ENCODE data around the gene PABPC1L. TPM values are rescaled to one million over a fixed set of nuclear protein-coding genes. Genes with fewer than 3 reads are reported as not detected.

PABPC1L gene
- total and polyA plus RNA-seq, 2 donors (not counting 1 experiment from before 2014, with no cell fraction given) = 105 to 295 TPM

DNA sequence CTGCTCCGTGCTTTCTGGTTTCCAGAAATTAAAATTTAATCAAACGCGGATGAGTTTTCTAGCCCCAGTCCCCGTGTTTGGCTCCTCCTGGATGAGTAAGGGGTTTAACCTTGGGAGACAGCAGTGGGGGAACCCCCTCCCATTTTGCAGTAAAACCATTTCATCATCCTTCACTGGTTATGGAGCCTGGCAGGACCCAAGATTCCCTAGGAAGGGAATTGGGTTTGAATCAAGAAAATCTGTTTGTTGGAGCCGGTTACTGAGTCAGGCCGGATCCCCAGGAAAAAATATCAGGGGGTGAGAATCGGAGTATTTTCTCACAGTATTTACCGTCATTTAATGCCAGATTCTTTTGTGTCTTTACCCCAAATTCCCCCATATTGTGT is 23.6 kb upstream of the PABPC1L start:
- Histone ChIP-seq H3K27me3 (replicated peaks in 1 of 4; ENCODE audit: control extremely low read depth in 1 of 4, control insufficient read depth in 3 of 4, insufficient read depth in 4 of 4, low read length in 3 of 4) (no peaks in the 10 kb centered on the region), H3K4me1 (ENCODE audit: control insufficient read depth in 2 of 2, insufficient read depth in 2 of 2, low read length in 2 of 2) (peaks cover 42 to 54% of the 10 kb centered on the region in 2 donors), H3K4me2 (replicated peaks; ENCODE audit: low read depth, low read length, poor library complexity, severe bottlenecking) (peak overlapping the region; percentile 76), H3K27ac (ENCODE audit: low read length in 2 of 2) (peak overlapping the region; percentile 87 to 90), H4K20me1 (ENCODE audit: control insufficient read depth, insufficient read depth, low read length, poor library complexity, severe bottlenecking) (peaks cover 54% of the 10 kb centered on the region), H3K9ac (ENCODE audit: low read length) (peak overlapping the region; percentile 80), H3K36me3 (replicated peaks in 1 of 2; ENCODE audit: control extremely low read depth in 1 of 2, control insufficient read depth in 1 of 2, extremely low read depth in 1 of 2, insufficient read depth in 2 of 2, low read length in 1 of 2) (peaks cover 0 to 7% of the 10 kb centered on the region in 2 experiments), H3K79me2 (ENCODE audit: control insufficient read depth, insufficient read depth, low read length) (peaks cover 84% of the 10 kb centered on the region), H3K4me3 (ENCODE audit: control extremely low read depth in 1 of 5, extremely low read depth in 1 of 5, insufficient read depth in 1 of 5, low read depth in 2 of 5, low read length in 4 of 5) (peak overlapping the region; percentile 71 to 93 (median 90)), H2AFZ (ENCODE audit: insufficient read depth, low read depth, low read length, poor library complexity, severe bottlenecking) (peak overlapping the region; percentile 96), H3K9me3 (ENCODE audit: control extremely low read depth in 1 of 3, control insufficient read depth in 2 of 3, insufficient read depth in 1 of 3, low read length in 2 of 3) (no peaks in the 10 kb centered on the region)
- Mint-ChIP-seq H3K4me1 (peaks cover 63% of the 10 kb centered on the region), H3K27ac (peak overlapping the region; percentile 94), H3K9me3 (ENCODE audit: insufficient read depth) (no peaks in the 10 kb centered on the region), H3K4me3 (peak overlapping the region; percentile 95), H3K27me3 (no peaks in the 10 kb centered on the region)
- no peak for ATAC-seq (ENCODE audit: low read depth)
- intact Hi-C loops (cut with micrococcal nuclease) = loop anchor here (5.0 to 10.0 kb wide), 4 partner anchors 409 to 1429 kb away; partner anchors contain the start of genes CD40, FITM2, SRSF6 and TTPAL
- CTCF ChIA-PET = no interaction called here
- TF ChIP-seq EZH2 (IDR thresholded peaks at IDR 0.05; ENCODE audit: borderline replicate concordance, insufficient read depth, low read depth, low read length, poor library complexity, severe bottlenecking) (no peak), CTCF (IDR thresholded peaks at IDR 0.05) (peak; percentile 13)
- 0% methylated on average over 4 of the region's 8 CpGs for WGBS (ENCODE audit: insufficient coverage)
- POLR2A ChIA-PET = no interaction called here
- DNase-seq = no peak

- H2AFZ ChIP-seq (ENCODE audit: insufficient read depth, low read depth, low read length, poor library complexity, severe bottlenecking) = no peak overlapping the region
- H3K4me3 ChIP-seq (ENCODE audit: control extremely low read depth in 1 of 5, extremely low read depth in 1 of 5, insufficient read depth in 1 of 5, low read depth in 2 of 5, low read length in 4 of 5) = peak overlapping the region; percentile 71 to 93 (median 90)
- H3K36me3 ChIP-seq (replicated peaks in 1 of 2; ENCODE audit: control extremely low read depth in 1 of 2, control insufficient read depth in 1 of 2, extremely low read depth in 1 of 2, insufficient read depth in 2 of 2, low read length in 1 of 2) = peaks cover 0 to 7% of the 10 kb centered on the region in 2 experiments
- peaks cover 85% of the 10 kb centered on the region for H3K79me2 ChIP-seq (ENCODE audit: control insufficient read depth, insufficient read depth, low read length)
- no peaks in the 10 kb centered on the region for H3K9me3 ChIP-seq (ENCODE audit: control extremely low read depth in 1 of 3, control insufficient read depth in 2 of 3, insufficient read depth in 1 of 3, low read length in 2 of 3)
- peaks cover 69% of the 10 kb centered on the region for H3K4me1 Mint-ChIP-seq
- no peak for ATAC-seq (ENCODE audit: low read depth)
- no peak for TF ChIP-seq CTCF (IDR thresholded peaks at IDR 0.05)
- TF ChIP-seq EZH2 (IDR thresholded peaks at IDR 0.05; ENCODE audit: borderline replicate concordance, insufficient read depth, low read depth, low read length, poor library complexity, severe bottlenecking) = no peak
- H3K4me1 ChIP-seq (ENCODE audit: control insufficient read depth in 2 of 2, insufficient read depth in 2 of 2, low read length in 2 of 2) = peaks cover 45 to 59% of the 10 kb centered on the region in 2 donors
- 0% methylated on average over 1 of the region's 2 CpGs for WGBS (ENCODE audit: insufficient coverage)
- H3K9me3 Mint-ChIP-seq (ENCODE audit: insufficient read depth) = no peaks in the 10 kb centered on the region
- H3K27ac ChIP-seq (ENCODE audit: low read length in 2 of 2) = peak overlapping the region in 1 of 2 donors; percentile 90
- H3K27me3 Mint-ChIP-seq = no peaks in the 10 kb centered on the region
- H3K9ac ChIP-seq (ENCODE audit: low read length) = peak overlapping the region; percentile 80
- no peaks in the 10 kb centered on the region for H3K27me3 ChIP-seq (replicated peaks in 1 of 4; ENCODE audit: control extremely low read depth in 1 of 4, control insufficient read depth in 3 of 4, insufficient read depth in 4 of 4, low read length in 3 of 4)
- intact Hi-C loops (cut with micrococcal nuclease) = loop anchor here (5.0 to 10.0 kb wide), 4 partner anchors 410 to 1430 kb away; partner anchors contain the start of genes CD40, FITM2, SRSF6 and TTPAL
- H3K4me3 Mint-ChIP-seq = peak overlapping the region; percentile 95
- CTCF ChIA-PET = interaction anchor here (1.2 kb wide), 1 partner anchor 244 kb away, joined by 3 read pairs; no protein-coding TSS in a partner anchor
- POLR2A ChIA-PET = no interaction called here
- no peak for DNase-seq
- peaks cover 59% of the 10 kb centered on the region for H4K20me1 ChIP-seq (ENCODE audit: control insufficient read depth, insufficient read depth, low read length, poor library complexity, severe bottlenecking)
- peak overlapping the region; percentile 76 for H3K4me2 ChIP-seq (replicated peaks; ENCODE audit: low read depth, low read length, poor library complexity, severe bottlenecking)
- H3K27ac Mint-ChIP-seq = peak overlapping the region; percentile 94
These were observed 23.0 kb upstream of the PABPC1L start for GRCh38 chr20:44886828-44887227.
